Naive B cell (primary cell): ENCODE measurements around the gene YWHAB. TPM values are rescaled to one million over a fixed set of nuclear protein-coding genes. Genes with fewer than 3 reads are reported as not detected.

Experiments used
- ATAC-seq, 2 donors: fragments of 150-1000 bp; cut with Tn5 transposase; 2 replicates each; pipeline ENCODE4 v1.10.0; 2021; ENCODE audit warnings: low read depth in 2 of 2, mild to moderate bottlenecking in 2 of 2, moderate library complexity in 2 of 2
- DNase-seq: peaks from one replicate; pipeline ENCODE4 v3.0.0; 2022
- H3K27ac Mint-ChIP-seq, 6 donors: one replicate each; pipeline ENCODE4 v1.8.0; 2020 to 2022; ENCODE audit warnings: mild to moderate bottlenecking in 6 of 6, mixed read lengths in 6 of 6, moderate library complexity in 5 of 6, inconsistent platforms in 2 of 6
- H3K27me3 Mint-ChIP-seq, 3 donors: one replicate each; pipeline ENCODE4 v1.8.0; 2021 to 2022; ENCODE audit warnings: mixed read lengths in 3 of 3, mild to moderate bottlenecking in 1 of 3
- H3K36me3 Mint-ChIP-seq, 2 donors: one replicate each; pipeline ENCODE4 v1.8.0; 2020 to 2022; ENCODE audit warnings: mixed read lengths in 2 of 2, inconsistent platforms in 1 of 2, mild to moderate bottlenecking in 1 of 2
- H3K4me1 Mint-ChIP-seq, 3 donors: one replicate each; pipeline ENCODE4 v1.8.0; 2020 to 2022; ENCODE audit warnings: mixed read lengths in 3 of 3, inconsistent platforms in 1 of 3, mild to moderate bottlenecking in 1 of 3, moderate library complexity in 1 of 3
- H3K4me3 Mint-ChIP-seq, 8 donors: one replicate each; pipeline ENCODE4 v1.8.0; 2020 to 2022; ENCODE audit warnings: mild to moderate bottlenecking in 8 of 8, mixed read lengths in 8 of 8, moderate library complexity in 8 of 8, inconsistent platforms in 2 of 8
- H3K9me3 Mint-ChIP-seq, 7 donors: one replicate each; pipeline ENCODE4 v1.8.0; 2020 to 2022; ENCODE audit warnings: mixed read lengths in 7 of 7, mild to moderate bottlenecking in 5 of 7, inconsistent platforms in 2 of 7, moderate library complexity in 1 of 7
- polyA plus RNA-seq, 6 donors: library from polyadenylated mRNA; unstranded; fragments of 300-500 nt; fragmentation: Illumina TruSeq; gene quantifications; one replicate each; pipeline ENCODE4 v1.2.3, GENCODE V29; 2021; ENCODE audit warnings: low read depth in 6 of 6

YWHAB gene
- polyA plus RNA-seq, 6 donors from 2014 or later: 414 to 531 (median 498) TPM

GRCh38 chr20:44886266-44886651 is 754 bp downstream of the YWHAB start:
- ATAC-seq (no peak), DNase-seq (no peak)
- Mint-ChIP-seq H3K9me3 (no peaks in the 10 kb centered on the region), H3K27me3 (no peaks in the 10 kb centered on the region), H3K36me3 (no peaks in the 10 kb centered on the region), H3K4me1 (peaks cover 40 to 68% (median 62%) of the 10 kb centered on the region in 3 donors), H3K4me3 (peak overlapping the region; percentile 89 to 98 (median 96)), H3K27ac (peak overlapping the region; percentile 72 to 96 (median 95))

- no peaks in the 10 kb centered on the region for H3K36me3 Mint-ChIP-seq
- DNase-seq (no peak), ATAC-seq (no peak)
- H3K27me3 Mint-ChIP-seq: no peaks in the 10 kb centered on the region
- H3K9me3 Mint-ChIP-seq: no peaks in the 10 kb centered on the region
- peak overlapping the region; percentile 61 to 96 (median 93) for H3K27ac Mint-ChIP-seq
- H3K4me3 Mint-ChIP-seq: peak overlapping the region; percentile 89 to 98 (median 96)
- H3K4me1 Mint-ChIP-seq: peaks cover 41 to 73% (median 66%) of the 10 kb centered on the region in 3 donors
These were observed 1.3 kb downstream of the YWHAB start for GRCh38 chr20:44886828-44887227.

- H3K27me3 Mint-ChIP-seq: no peaks in the 10 kb centered on the region
- peak overlapping the region; percentile 89 to 98 (median 96) for H3K4me3 Mint-ChIP-seq
- H3K36me3 Mint-ChIP-seq: no peaks in the 10 kb centered on the region
- peaks cover 45 to 80% (median 71%) of the 10 kb centered on the region in 3 donors for H3K4me1 Mint-ChIP-seq
- H3K27ac Mint-ChIP-seq: peak overlapping the region in 4 of 6 donors; percentile 3 to 94 (median 40)
- ATAC-seq (no peak), DNase-seq (no peak)
- no peaks in the 10 kb centered on the region for H3K9me3 Mint-ChIP-seq
These were observed 2.0 kb downstream of the YWHAB start for GRCh38 chr20:44887466-44887865.

GRCh38 chr20:44888226-44889103 is 3.0 kb downstream of the YWHAB start:
- no peaks in the 10 kb centered on the region for H3K27me3 Mint-ChIP-seq
- peak overlapping the region in 5 of 6 donors; percentile 20 to 77 (median 39) for H3K27ac Mint-ChIP-seq
- no peak for ATAC-seq
- H3K36me3 Mint-ChIP-seq: no peaks in the 10 kb centered on the region
- DNase-seq: no peak
- H3K9me3 Mint-ChIP-seq: no peaks in the 10 kb centered on the region
- H3K4me3 Mint-ChIP-seq: peak overlapping the region; percentile 27 to 97 (median 90)
- peaks cover 45 to 86% (median 77%) of the 10 kb centered on the region in 3 donors for H3K4me1 Mint-ChIP-seq

GRCh38 chr20:44891826-44892225 is 6.3 kb downstream of the YWHAB start:
- peak overlapping the region in 2 of 6 donors; percentile 41 to 92 for H3K27ac Mint-ChIP-seq
- peaks cover 4 to 7% of the 10 kb centered on the region in 2 donors for H3K36me3 Mint-ChIP-seq
- DNase-seq: no peak
- H3K9me3 Mint-ChIP-seq: no peaks in the 10 kb centered on the region
- no peaks in the 10 kb centered on the region for H3K27me3 Mint-ChIP-seq
- no peak for ATAC-seq
- peak overlapping the region in 2 of 8 donors; percentile 34 to 60 for H3K4me3 Mint-ChIP-seq
- H3K4me1 Mint-ChIP-seq: peaks cover 57 to 92% (median 83%) of the 10 kb centered on the region in 3 donors

GRCh38 chr20:44894959-44895358 is 9.5 kb downstream of the YWHAB start:
- H3K4me1 Mint-ChIP-seq: peaks cover 47 to 85% (median 69%) of the 10 kb centered on the region in 3 donors
- peaks cover 8 to 16% of the 10 kb centered on the region in 2 donors for H3K36me3 Mint-ChIP-seq
- H3K9me3 Mint-ChIP-seq: no peaks in the 10 kb centered on the region
- H3K27me3 Mint-ChIP-seq: no peaks in the 10 kb centered on the region
- peak overlapping the region in 4 of 6 donors; percentile 2 to 88 (median 66) for H3K27ac Mint-ChIP-seq
- ATAC-seq (no peak), DNase-seq (no peak)
- peak overlapping the region in 3 of 8 donors; percentile 6 to 54 (median 18) for H3K4me3 Mint-ChIP-seq

- no peaks in the 10 kb centered on the region for H3K27me3 Mint-ChIP-seq
- H3K9me3 Mint-ChIP-seq: no peaks in the 10 kb centered on the region
- DNase-seq (no peak), ATAC-seq (peak in 1 of 2 donors; percentile 32)
- peaks cover 8 to 16% of the 10 kb centered on the region in 2 donors for H3K36me3 Mint-ChIP-seq
- H3K4me1 Mint-ChIP-seq: peaks cover 55 to 82% (median 62%) of the 10 kb centered on the region in 3 donors
- H3K4me3 Mint-ChIP-seq: peak overlapping the region in 4 of 8 donors; percentile 23 to 84 (median 42)
- peak overlapping the region in 4 of 6 donors; percentile 11 to 58 (median 28) for H3K27ac Mint-ChIP-seq
These were observed 11.1 kb downstream of the YWHAB start for GRCh38 chr20:44896583-44896982.

- H3K36me3 Mint-ChIP-seq: peaks cover 8 to 16% of the 10 kb centered on the region in 2 donors
- no peaks in the 10 kb centered on the region for H3K9me3 Mint-ChIP-seq
- peak overlapping the region in 3 of 8 donors; percentile 26 to 50 (median 49) for H3K4me3 Mint-ChIP-seq
- no peaks in the 10 kb centered on the region for H3K27me3 Mint-ChIP-seq
- ATAC-seq (no peak), DNase-seq (no peak)
- peaks cover 52 to 77% (median 59%) of the 10 kb centered on the region in 3 donors for H3K4me1 Mint-ChIP-seq
- H3K27ac Mint-ChIP-seq: peak overlapping the region in 5 of 6 donors; percentile 5 to 58 (median 20)
These were observed 11.6 kb downstream of the YWHAB start for GRCh38 chr20:44897133-44897532.

- no peaks in the 10 kb centered on the region for H3K9me3 Mint-ChIP-seq
- H3K27ac Mint-ChIP-seq: peak overlapping the region in 2 of 6 donors; percentile 36 to 63
- ATAC-seq: no peak
- DNase-seq: no peak
- peaks cover 9 to 15% of the 10 kb centered on the region in 2 donors for H3K36me3 Mint-ChIP-seq
- peaks cover 36 to 48% (median 42%) of the 10 kb centered on the region in 3 donors for H3K4me1 Mint-ChIP-seq
- H3K27me3 Mint-ChIP-seq: no peaks in the 10 kb centered on the region
- no peak overlapping the region for H3K4me3 Mint-ChIP-seq
These were observed 14.8 kb downstream of the YWHAB start for GRCh38 chr20:44900231-44900854.

GRCh38 chr20:44901974-44902373 is 16.5 kb downstream of the YWHAB start:
- Mint-ChIP-seq H3K36me3 (peaks cover 9 to 12% of the 10 kb centered on the region in 2 donors), H3K4me1 (peaks cover 20 to 32% (median 26%) of the 10 kb centered on the region in 3 donors)

GRCh38 chr20:44904377-44904776 is 18.9 kb downstream of the YWHAB start:
- Mint-ChIP-seq H3K4me1 (peaks cover 8 to 21% (median 19%) of the 10 kb centered on the region in 3 donors), H3K27ac (no peak overlapping the region)

More at GRCh38 chr20:44901974-44902373, 16.5 kb downstream of the YWHAB start:
- no peaks in the 10 kb centered on the region for H3K27me3 Mint-ChIP-seq
- ATAC-seq: no peak
- H3K9me3 Mint-ChIP-seq: no peaks in the 10 kb centered on the region
- H3K4me3 Mint-ChIP-seq: no peak overlapping the region
- DNase-seq: no peak
- H3K27ac Mint-ChIP-seq: no peak overlapping the region

GRCh38 chr20:44908987-44909871 is 23.7 kb downstream of the YWHAB start:
- H3K4me1 Mint-ChIP-seq: peaks cover 12 to 27% (median 17%) of the 10 kb centered on the region in 3 donors
- H3K9me3 Mint-ChIP-seq: no peaks in the 10 kb centered on the region
- H3K27me3 Mint-ChIP-seq: no peaks in the 10 kb centered on the region
- DNase-seq: no peak
- peak overlapping the region in 5 of 6 donors; percentile 21 to 94 (median 73) for H3K27ac Mint-ChIP-seq
- no peak for ATAC-seq
- H3K36me3 Mint-ChIP-seq: peaks cover 0 to 7% of the 10 kb centered on the region in 2 donors
- H3K4me3 Mint-ChIP-seq: peak overlapping the region; percentile 82 to 95 (median 88)

More at GRCh38 chr20:44904377-44904776, 18.9 kb downstream of the YWHAB start:
- DNase-seq: no peak
- Mint-ChIP-seq H3K4me3 (no peak overlapping the region), H3K9me3 (no peaks in the 10 kb centered on the region), H3K27me3 (no peaks in the 10 kb centered on the region), H3K36me3 (peaks cover 0 to 7% of the 10 kb centered on the region in 2 donors)
- no peak for ATAC-seq
